SU-DHL-6 (cell line): ENCODE measurements around the gene CYP3A7.
"Not testable (repeated sequence)": the region's sequence is repeated elsewhere in the genome, so short reads cannot be mapped to it uniquely, and the experiment has no call there.

Experiments used
- CTCF ChIP-seq: fragments of 200-600 bp; sonication (generic); IDR thresholded peaks from one replicate; pipeline ENCODE4 v1.5.1; 2017; ENCODE audit warnings: antibody characterized with exemption, mild to moderate bottlenecking, low read length, moderate library complexity; ENCODE audit not compliant: insufficient read depth, poor library complexity, severe bottlenecking
- EZH2phosphoT487 ChIP-seq: fragments of 200-600 bp; sonication (generic), shearing (Covaris generic); conservative IDR thresholded peaks from 2 replicates; pipeline ENCODE4 v1.6.1; 2018; ENCODE audit warnings: mild to moderate bottlenecking, antibody characterized with exemption, low read length, moderate library complexity, mixed read lengths

- TF ChIP-seq CTCF, EZH2phosphoT487: not testable (repeated sequence)
Observed at GRCh38 chr7:99685871-99686608, 49.0 kb downstream of the CYP3A7 start.
